Right cardiac atrium (tissue), 5 donors: ENCODE measurements around the gene PDE1A. TPM values are rescaled to one million over a fixed set of nuclear protein-coding genes. Genes with fewer than 3 reads are reported as not detected.

ENCODE experiments used
- ATAC-seq, 2 donors: fragments of 200-7000 bp; cut with Tn5 transposase; one replicate each; pipeline versions ENCODE4 v1.8.0 to v1.9.1; 2020; ENCODE audit warnings: moderate library complexity in 2 of 2, mild to moderate bottlenecking in 1 of 2
- DNase-seq, 3 donors: peaks; one replicate each; pipeline ENCODE4 v3.0.0-alpha.2; 2020
- H3K27ac ChIP-seq: one replicate; pipeline ENCODE4 v1.5.1; 2013; ENCODE audit warnings: mild to moderate bottlenecking, low read length, control low read depth, moderate library complexity
- H3K27me3 ChIP-seq: one replicate; pipeline ENCODE4 v1.6.1; 2013; ENCODE audit not compliant: control insufficient read depth, insufficient read depth
- H3K4me1 ChIP-seq: one replicate; pipeline ENCODE4 v1.6.1; 2013; ENCODE audit warnings: low read length; ENCODE audit not compliant: control insufficient read depth, insufficient read depth
- H3K4me3 ChIP-seq: one replicate; pipeline ENCODE4 v1.5.1; 2013; ENCODE audit warnings: low read length, control low read depth
- H3K9me3 ChIP-seq: one replicate; pipeline ENCODE4 v1.6.1; 2013; ENCODE audit warnings: low read length; ENCODE audit not compliant: control insufficient read depth
- WGBS: extraction: QIAGEN DNeasy Blood & Tissue Kit; methylation state at CpG from one replicate; pipeline ENCODE4 v1.1.7; 2013; 5-methylcytosine and 5-hydroxymethylcytosine counted together
- intact Hi-C, 4 donors: fragments of 100-400 bp; cut with DNase I; formaldehyde crosslinking; loops; one replicate each; pipeline versions ENCODE4 v1.11.0 to v1.14.0; 2022 to 2023
- polyA plus RNA-seq: library from polyadenylated mRNA; stranded (reverse); fragments of 200-250 nt; gene quantifications from one replicate; pipeline ENCODE4 v1.2.3, GENCODE V29; 2013
- total RNA-seq, 4 donors: library from RNA; stranded (reverse); fragmentation: NEBNext Ultra II Directional; extraction: Animal tissue kit (Norgen Biotek cat#: 25700); gene quantifications; one replicate each; pipeline ENCODE4 v1.2.1, GENCODE V29; 2021
- donor health status: healthy with polysubstance abuse.
- donor health status: DM: no; HTN: yes; CAD: no.
- donor health status: DM: no; HTN: no; CAD: no.
- donor health status: DM: no; HTN: yes; CAD: no; lungs with severe emphysema.
- donor health status: DM: yes; HTN: yes; CAD: no.

Gene PDE1A
- total and polyA plus RNA-seq, 5 donors, result 6.1 to 16.0 (median 14.5) TPM

DNA sequence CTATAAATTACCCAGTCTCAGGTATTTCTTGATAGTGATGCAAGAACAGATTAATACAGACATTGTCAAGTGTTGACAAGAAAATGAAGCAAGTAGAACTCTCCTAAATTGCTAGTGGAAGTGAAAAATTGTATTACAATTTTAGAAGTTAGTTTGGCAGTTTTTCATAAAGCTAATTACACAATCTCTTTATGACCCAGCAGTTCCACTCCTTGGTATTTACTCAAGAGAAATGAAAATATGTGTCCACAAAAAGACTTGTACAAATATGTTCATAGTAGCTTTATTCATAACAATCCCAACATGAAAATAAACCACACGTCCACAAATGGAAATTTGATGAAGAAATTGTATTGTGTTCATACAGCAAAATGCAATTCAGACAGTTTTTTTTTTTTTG is 49.4 kb downstream of the PDE1A start:
- no peak for DNase-seq
- WGBS, result 63% methylated on average over 1 of the region's 1 CpG
- no peak for ATAC-seq
- Histone ChIP-seq H3K27me3 (no peaks in the 10 kb centered on the region), H3K9me3 (no peaks in the 10 kb centered on the region), H3K4me3 (no peak overlapping the region), H3K27ac (no peak overlapping the region), H3K4me1 (no peaks in the 10 kb centered on the region)
- intact Hi-C loops, result no loop called here

DNA sequence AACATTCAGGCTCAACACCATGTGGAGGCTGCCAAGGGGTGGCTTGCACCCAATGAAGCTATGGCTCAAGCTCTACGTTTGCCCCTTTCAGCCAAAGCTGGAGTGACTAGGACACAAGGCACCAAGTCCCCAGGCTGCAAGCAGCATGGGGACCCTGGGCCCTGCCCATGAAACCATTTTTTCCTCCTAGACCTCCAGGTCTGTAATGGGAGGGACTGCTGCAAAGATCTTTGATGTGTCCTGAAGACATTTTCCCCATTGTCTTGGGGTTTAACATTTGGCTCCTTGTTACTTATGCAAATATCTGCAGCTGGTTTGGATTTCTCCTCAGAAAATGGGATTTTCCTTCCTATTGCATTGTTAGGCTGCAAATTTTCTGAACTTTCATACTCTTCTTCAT is 51.0 kb downstream of the PDE1A start:
- intact Hi-C loops, result no loop called here
- WGBS, result 81% methylated on average over 1 of the region's 1 CpG
- no peak for ATAC-seq
- DNase-seq, result no peak
- no peak overlapping the region for H3K4me3 ChIP-seq
- H3K9me3 ChIP-seq, result no peaks in the 10 kb centered on the region
- H3K4me1 ChIP-seq, result no peaks in the 10 kb centered on the region
- no peaks in the 10 kb centered on the region for H3K27me3 ChIP-seq
- no peak overlapping the region for H3K27ac ChIP-seq

GRCh38 chr2:182372661-182373060 is 54.2 kb downstream of the PDE1A start:
- intact Hi-C loops, result no loop called here
- 19% methylated on average over 2 of the region's 2 CpGs for WGBS

DNA sequence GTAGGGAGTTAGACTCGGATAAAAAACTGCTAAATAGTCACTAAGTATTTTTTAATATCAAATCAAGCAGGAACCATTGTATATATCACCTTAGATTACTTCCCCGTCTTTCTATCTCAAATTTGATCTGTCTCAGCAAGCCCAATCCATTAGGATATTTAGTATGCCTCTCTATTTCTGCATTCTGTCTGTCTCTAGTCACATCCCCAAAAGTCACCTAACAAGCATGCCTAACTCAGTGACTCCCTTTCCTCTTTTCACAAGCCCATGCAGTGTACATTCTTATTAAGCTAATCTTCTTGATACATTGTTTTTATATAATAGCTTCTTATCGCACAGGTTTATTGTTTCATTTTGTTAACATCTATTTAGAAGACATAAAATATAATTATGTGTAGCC is 57.8 kb downstream of the PDE1A start:
- Histone ChIP-seq H3K27ac (no peak overlapping the region), H3K4me1 (no peaks in the 10 kb centered on the region), H3K9me3 (no peaks in the 10 kb centered on the region), H3K4me3 (no peak overlapping the region), H3K27me3 (no peaks in the 10 kb centered on the region)
- ATAC-seq (no peak), DNase-seq (no peak)
- 74% methylated on average over 3 of the region's 3 CpGs for WGBS
- intact Hi-C loops, result no loop called here

More at GRCh38 chr2:182372661-182373060, 54.2 kb downstream of the PDE1A start:
- Histone ChIP-seq H3K9me3 (no peaks in the 10 kb centered on the region), H3K4me3 (no peak overlapping the region), H3K27ac (peak overlapping the region; percentile 50), H3K4me1 (no peaks in the 10 kb centered on the region), H3K27me3 (no peaks in the 10 kb centered on the region)
- peak in 1 of 3 donors; percentile 35 for DNase-seq
- peak; percentile 95 to 97 for ATAC-seq

DNA sequence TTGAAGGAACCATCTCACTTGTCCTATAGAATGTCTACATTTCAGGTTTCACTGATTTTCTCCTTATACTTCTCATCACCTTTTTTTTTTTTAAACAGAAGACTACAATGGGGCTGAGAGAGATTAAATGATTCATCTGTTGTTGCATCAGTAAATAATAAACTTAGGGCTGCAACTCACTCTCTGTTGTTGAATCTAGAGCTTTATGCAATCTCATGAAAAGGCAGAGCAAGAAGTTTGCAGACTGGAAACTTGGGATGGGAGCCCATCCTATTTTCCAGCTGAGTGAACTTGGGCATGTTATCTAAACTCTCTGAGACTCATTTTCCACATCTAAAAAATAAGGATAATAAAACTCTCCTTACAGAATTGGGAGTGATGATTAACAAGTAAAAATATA is 58.4 kb downstream of the PDE1A start:
- intact Hi-C loops, result no loop called here
- H3K9me3 ChIP-seq, result no peaks in the 10 kb centered on the region
- no peak for ATAC-seq
- H3K4me3 ChIP-seq, result no peak overlapping the region
- no peak overlapping the region for H3K27ac ChIP-seq
- H3K27me3 ChIP-seq, result no peaks in the 10 kb centered on the region
- no peak for DNase-seq
- no peaks in the 10 kb centered on the region for H3K4me1 ChIP-seq

GRCh38 chr2:182367401-182367800 is 59.4 kb downstream of the PDE1A start:
- no peaks in the 10 kb centered on the region for H3K27me3 ChIP-seq
- intact Hi-C loops, result no loop called here
- no peaks in the 10 kb centered on the region for H3K9me3 ChIP-seq
- no peak overlapping the region for H3K27ac ChIP-seq
- ATAC-seq, result no peak
- DNase-seq, result no peak
- H3K4me3 ChIP-seq, result no peak overlapping the region
- WGBS, result 94% methylated on average over 2 of the region's 2 CpGs
- no peaks in the 10 kb centered on the region for H3K4me1 ChIP-seq

DNA sequence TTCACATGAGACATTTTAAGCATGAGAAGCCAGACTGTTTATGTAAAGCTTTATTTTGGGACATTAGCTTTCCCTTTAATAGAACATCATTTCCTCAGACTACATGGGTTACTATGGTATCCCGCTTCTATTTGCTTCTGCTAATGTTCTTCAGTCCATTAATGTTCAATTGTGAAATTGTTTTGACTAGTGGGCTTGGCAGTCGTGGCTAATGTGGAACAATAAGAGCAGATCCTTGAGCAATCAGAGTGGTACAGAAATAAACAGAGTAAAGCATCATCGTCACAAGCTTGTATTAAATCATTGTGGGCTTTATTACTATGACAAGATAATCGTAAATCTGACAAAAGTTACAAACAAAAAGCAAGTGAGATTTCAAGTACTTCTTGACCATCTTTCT is 60.2 kb downstream of the PDE1A start:
- WGBS, result 66% methylated on average over 4 of the region's 4 CpGs

DNA sequence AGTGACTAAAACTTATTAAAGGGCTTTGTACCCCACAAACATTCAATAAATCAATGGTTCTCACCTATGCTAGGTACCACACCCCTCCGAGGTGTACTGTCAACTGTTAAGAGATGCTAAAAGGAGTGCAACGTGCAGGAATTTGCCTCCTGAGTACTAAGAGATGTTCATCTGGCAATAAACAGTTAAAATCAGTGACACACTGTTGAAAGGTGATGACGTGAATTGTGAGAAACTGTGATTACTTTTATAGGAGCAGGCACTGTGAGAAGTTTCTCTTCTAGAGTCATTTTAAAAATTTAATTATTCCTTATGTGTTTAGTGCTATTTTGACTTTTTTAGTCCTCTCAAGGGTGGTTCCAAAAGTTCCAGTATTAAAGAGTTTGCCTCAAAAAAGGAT is 61.0 kb downstream of the PDE1A start:
- no peaks in the 10 kb centered on the region for H3K27me3 ChIP-seq
- H3K27ac ChIP-seq, result no peak overlapping the region
- DNase-seq, result no peak
- ATAC-seq, result no peak
- H3K4me1 ChIP-seq, result no peaks in the 10 kb centered on the region
- 71% methylated on average over 3 of the region's 3 CpGs for WGBS
- intact Hi-C loops, result no loop called here
- H3K4me3 ChIP-seq, result no peak overlapping the region
- no peaks in the 10 kb centered on the region for H3K9me3 ChIP-seq

More for the DNA sequence above, 60.2 kb downstream of the PDE1A start:
- no peak for DNase-seq
- Histone ChIP-seq H3K27me3 (no peaks in the 10 kb centered on the region), H3K4me1 (no peaks in the 10 kb centered on the region), H3K4me3 (no peak overlapping the region), H3K27ac (no peak overlapping the region), H3K9me3 (no peaks in the 10 kb centered on the region)
- peak in 1 of 2 donors; percentile 61 for ATAC-seq
- intact Hi-C loops, result no loop called here

- Histone ChIP-seq H3K4me3 (no peak overlapping the region), H3K27me3 (no peaks in the 10 kb centered on the region), H3K9me3 (no peaks in the 10 kb centered on the region), H3K27ac (no peak overlapping the region), H3K4me1 (peaks cover 1% of the 10 kb centered on the region)
- intact Hi-C loops, result no loop called here
- ATAC-seq (no peak), DNase-seq (no peak)
- 71% methylated on average over 1 of the region's 1 CpG for WGBS
These were observed 65.4 kb downstream of the PDE1A start for GRCh38 chr2:182361477-182361876.

DNA sequence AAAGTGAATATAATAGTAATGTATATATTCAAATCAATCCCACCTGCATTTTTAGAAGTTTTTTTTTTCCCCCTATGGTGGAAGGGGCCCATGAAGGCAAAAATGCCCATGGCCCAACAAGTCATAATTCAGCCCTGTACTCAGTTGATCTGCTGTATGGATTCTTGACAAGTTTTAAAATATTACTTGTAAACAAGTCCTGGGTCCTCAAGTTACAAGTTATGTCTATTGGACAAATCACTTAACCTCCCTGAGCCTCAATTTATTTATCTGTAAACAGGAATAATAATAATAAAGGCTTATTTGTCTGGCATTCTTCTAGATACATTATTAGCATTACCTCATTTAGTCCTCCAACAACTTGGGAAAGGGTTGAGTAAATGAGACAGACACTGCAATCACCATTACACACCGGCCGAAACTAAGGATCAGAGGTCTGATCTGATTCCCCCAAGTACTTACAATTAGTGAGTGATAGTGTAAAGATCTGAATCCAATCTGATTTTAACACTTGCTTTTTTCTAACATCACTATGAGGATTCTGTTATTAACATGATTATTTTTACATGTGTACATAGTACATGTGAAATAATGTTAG is 66.1 kb downstream of the PDE1A start:
- no peaks in the 10 kb centered on the region for H3K9me3 ChIP-seq
- intact Hi-C loops, result no loop called here
- H3K4me3 ChIP-seq, result no peak overlapping the region
- ATAC-seq (no peak), DNase-seq (no peak)
- H3K27ac ChIP-seq, result no peak overlapping the region
- WGBS, result 79% methylated on average over 2 of the region's 2 CpGs
- no peaks in the 10 kb centered on the region for H3K27me3 ChIP-seq
- H3K4me1 ChIP-seq, result peaks cover 1% of the 10 kb centered on the region

GRCh38 chr2:182359990-182360662 is 66.7 kb downstream of the PDE1A start:
- no peaks in the 10 kb centered on the region for H3K9me3 ChIP-seq
- no peak overlapping the region for H3K4me3 ChIP-seq
- H3K27ac ChIP-seq, result no peak overlapping the region
- DNase-seq, result peak; percentile 60 to 79 (median 62)
- peaks cover 1% of the 10 kb centered on the region for H3K4me1 ChIP-seq
- 35% methylated on average over 10 of the region's 10 CpGs for WGBS
- H3K27me3 ChIP-seq, result no peaks in the 10 kb centered on the region
- intact Hi-C loops, result no loop called here
- peak; percentile 73 to 90 for ATAC-seq
